Measurements from ENCODE around the gene INPP5A.

- TF ChIP-seq CTCF (IDR thresholded peaks at IDR 0.05; ENCODE audit: low read depth, low read length, poor library complexity, severe bottlenecking): no peak
- no peak for TF ChIP-seq EZH2phosphoT487 (IDR thresholded peaks at IDR 0.05; ENCODE audit: borderline replicate concordance, low read length)
Observed at GRCh38 chr10:132611026-132611910, 73.7 kb downstream of the INPP5A start.

All from DOHH2 (cell line).